GM19455 (cell line): ENCODE results near the gene ID2.
"Not testable (repeated sequence)": the region's sequence is repeated elsewhere in the genome, so short reads cannot be mapped to it uniquely, and the experiment has no call there.

ENCODE experiments used
- ATAC-seq: cut with Tn5 transposase; IDR thresholded peaks from one replicate; pipeline ENCODE4 v1.9.1; 2021; ENCODE audit not compliant: unreplicated experiment

The ID2 gene

DNA sequence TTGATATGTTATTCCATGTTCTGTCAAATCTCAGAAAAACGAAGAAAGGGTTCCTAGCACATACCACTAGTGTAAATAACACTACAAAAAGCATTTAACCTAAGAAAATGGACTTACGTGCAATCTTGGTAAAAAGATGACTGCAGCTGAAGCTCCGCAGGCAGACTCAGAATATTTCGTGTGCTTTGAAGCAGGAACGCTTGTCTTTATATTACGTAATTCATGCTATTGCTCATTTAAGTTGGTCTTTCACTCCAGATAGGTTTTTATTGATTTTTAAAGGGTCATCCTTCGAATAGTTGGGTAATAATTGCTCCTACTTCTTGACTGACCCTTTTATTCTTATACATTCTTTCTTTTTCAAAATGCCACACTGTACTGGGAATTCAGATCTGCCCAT lies 44.0 kb downstream of the ID2 start:
- no peak for ATAC-seq

DNA sequence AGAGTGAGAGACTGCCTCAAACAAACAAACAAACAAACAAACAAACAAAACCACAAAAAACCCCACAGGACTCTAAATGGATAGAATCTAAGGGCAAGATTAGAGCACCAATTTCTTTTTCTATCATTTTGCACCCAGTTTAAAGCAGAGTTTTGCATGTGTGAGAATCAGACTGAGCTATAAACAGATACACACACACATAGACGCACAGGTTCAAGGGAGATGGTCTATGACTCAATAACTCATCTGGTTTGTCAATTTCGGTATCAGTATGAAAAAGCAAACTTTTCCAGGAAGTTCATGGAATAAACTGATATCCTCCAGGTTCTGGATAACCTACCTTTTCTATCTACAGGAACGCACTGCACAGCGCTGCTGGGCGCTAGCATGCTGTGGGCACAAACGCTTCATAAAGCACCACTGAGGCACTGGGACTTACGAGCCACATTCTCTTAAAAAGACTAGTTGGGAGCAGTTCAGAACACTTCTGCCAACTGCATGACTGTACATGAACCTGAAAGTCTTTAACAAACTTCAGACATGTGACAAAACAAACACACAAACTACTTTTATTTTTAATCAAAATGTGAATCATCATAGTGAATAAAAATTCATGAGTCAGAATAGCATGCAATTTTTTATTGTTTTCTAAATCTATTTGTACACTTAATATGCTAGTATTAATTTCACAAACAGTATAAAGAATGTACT lies 46.6 kb downstream of the ID2 start:
- ATAC-seq, result no peak

GRCh38 chr2:8729101-8729500 lies 47.2 kb downstream of the ID2 start:
- not testable (repeated sequence) for ATAC-seq

GRCh38 chr2:8729939-8730338 lies 48.1 kb downstream of the ID2 start:
- ATAC-seq, result no peak

DNA sequence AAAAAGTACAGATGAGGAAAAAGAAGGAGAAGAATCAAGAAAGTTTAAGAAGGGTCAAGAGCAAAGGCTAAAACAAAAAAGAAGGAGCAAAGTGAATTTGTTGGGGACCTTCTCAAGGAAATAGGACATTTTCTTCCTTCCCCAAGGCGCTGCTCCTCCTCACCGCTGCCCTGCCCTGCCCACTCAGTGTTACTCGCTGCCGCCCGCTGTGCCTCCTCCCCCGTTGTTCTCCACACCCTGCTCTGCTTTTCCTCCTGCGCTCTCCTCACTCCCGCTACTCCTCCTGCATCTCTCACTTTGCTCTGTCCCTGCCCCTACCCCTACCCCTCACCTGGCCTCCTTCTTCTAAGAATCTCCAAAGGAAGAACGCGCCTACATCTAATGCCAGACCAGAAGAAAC lies 50.7 kb downstream of the ID2 start:
- ATAC-seq, result no peak
